ENCODE data around the gene LETMD1.
A peak's percentile ranks its signal among the peaks of the same experiment; 100 is the strongest.

LETMD1 gene, protein sequence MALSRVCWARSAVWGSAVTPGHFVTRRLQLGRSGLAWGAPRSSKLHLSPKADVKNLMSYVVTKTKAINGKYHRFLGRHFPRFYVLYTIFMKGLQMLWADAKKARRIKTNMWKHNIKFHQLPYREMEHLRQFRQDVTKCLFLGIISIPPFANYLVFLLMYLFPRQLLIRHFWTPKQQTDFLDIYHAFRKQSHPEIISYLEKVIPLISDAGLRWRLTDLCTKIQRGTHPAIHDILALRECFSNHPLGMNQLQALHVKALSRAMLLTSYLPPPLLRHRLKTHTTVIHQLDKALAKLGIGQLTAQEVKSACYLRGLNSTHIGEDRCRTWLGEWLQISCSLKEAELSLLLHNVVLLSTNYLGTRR

DNA sequence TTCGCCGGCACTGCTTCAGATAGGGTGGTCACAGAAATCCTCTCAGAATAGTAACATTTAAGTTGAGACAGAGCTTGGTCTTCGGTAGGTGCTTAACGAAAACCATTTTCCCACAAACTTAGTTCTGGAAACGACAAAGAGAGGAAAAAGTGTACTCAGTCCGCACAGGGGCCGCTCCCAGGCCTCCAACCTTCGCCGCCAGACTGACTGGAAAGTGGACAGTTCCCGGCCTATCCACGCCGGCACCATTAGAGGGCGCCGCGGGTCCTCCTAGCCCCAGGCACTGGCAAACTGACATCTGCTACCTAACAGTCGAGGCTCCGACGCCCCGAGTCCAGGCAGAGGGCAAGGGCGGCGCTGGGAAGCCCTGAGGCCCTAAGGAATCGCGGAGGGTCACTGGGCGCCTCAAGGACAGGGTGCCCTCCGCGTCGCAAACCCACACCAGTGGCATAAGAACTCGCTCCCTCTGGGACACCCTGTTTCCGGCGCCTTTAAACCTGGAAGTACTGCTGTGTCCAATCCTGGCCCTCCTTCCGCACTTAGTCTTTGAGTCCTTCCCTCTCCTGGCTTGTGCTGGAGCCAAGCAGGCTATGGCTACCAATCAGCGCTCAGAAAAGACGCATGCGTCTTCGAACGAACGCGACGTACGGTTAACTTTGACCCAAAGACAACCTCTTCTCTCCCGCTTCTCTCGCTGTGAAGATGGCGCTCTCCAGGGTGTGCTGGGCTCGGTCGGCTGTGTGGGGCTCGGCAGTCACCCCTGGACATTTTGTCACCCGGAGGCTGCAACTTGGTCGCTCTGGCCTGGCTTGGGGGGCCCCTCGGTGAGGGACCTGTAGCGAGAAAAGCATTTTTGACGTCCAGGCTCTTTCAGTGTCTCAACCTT, at the start of gene LETMD1:
LETMD1 (plus strand) TSS at position 673 of the 886 bp plus-strand sequence; CDS start at position 703, 30 bp downstream.
- ATAC-seq (ENCODE audit: insufficient read depth, low read depth): peak; percentile 97
- H4K20me1 ChIP-seq (ENCODE audit: insufficient read depth, low read length): no peaks in the 10 kb centered on the region; the same call in 1 of the 2 replicates
- peak within 1 kb of the TSS; percentile 87 for H3K4me2 ChIP-seq (ENCODE audit: insufficient read depth, low read length)
- no peaks in the 10 kb centered on the region for H3K9me3 ChIP-seq (ENCODE audit: insufficient read depth, low read length, severe bottlenecking)
- H3K27me3 ChIP-seq (ENCODE audit: insufficient read depth, low read length, poor library complexity): no peaks in the 10 kb centered on the region
- peak within 1 kb of the TSS; percentile 70 to 72 for H3K4me3 ChIP-seq (ENCODE audit: low read depth in 1 of 2, low read length in 2 of 2)
- H3K36me3 ChIP-seq (ENCODE audit: insufficient read depth, low read length): peaks cover 13% of the 10 kb centered on the region
- peak within 1 kb of the TSS; percentile 97 for H3K27ac ChIP-seq (ENCODE audit: low read length)
- peak within 1 kb of the TSS; percentile 79 for H3K9ac ChIP-seq (ENCODE audit: low read depth, low read length)
- peaks cover 33% of the 10 kb centered on the region for H3K4me1 ChIP-seq (ENCODE audit: insufficient read depth, low read length)
- peak; percentile 96 for DNase-seq
- peaks cover 27% of the 10 kb centered on the region for H3K79me2 ChIP-seq (ENCODE audit: insufficient read depth, low read length)
- peak within 1 kb of the TSS; percentile 87 for H2AFZ ChIP-seq (ENCODE audit: low read depth, low read length)
- TF ChIP-seq, protein P1, sequence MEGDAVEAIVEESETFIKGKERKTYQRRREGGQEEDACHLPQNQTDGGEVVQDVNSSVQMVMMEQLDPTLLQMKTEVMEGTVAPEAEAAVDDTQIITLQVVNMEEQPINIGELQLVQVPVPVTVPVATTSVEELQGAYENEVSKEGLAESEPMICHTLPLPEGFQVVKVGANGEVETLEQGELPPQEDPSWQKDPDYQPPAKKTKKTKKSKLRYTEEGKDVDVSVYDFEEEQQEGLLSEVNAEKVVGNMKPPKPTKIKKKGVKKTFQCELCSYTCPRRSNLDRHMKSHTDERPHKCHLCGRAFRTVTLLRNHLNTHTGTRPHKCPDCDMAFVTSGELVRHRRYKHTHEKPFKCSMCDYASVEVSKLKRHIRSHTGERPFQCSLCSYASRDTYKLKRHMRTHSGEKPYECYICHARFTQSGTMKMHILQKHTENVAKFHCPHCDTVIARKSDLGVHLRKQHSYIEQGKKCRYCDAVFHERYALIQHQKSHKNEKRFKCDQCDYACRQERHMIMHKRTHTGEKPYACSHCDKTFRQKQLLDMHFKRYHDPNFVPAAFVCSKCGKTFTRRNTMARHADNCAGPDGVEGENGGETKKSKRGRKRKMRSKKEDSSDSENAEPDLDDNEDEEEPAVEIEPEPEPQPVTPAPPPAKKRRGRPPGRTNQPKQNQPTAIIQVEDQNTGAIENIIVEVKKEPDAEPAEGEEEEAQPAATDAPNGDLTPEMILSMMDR (IDR thresholded peaks at IDR 0.05; ENCODE audit: borderline replicate concordance, extremely low read depth, low read length, poor library complexity, severe bottlenecking): peak; percentile 97
- TF ChIP-seq EZH2 (IDR thresholded peaks at IDR 0.05; ENCODE audit: borderline replicate concordance, low read depth, low read length, severe bottlenecking): no peak

GRCh38 chr12:50999093-50999492, 49.0 kb upstream of the LETMD1 start:
- H2AFZ ChIP-seq (ENCODE audit: low read depth, low read length): no peak overlapping the region
- no peaks in the 10 kb centered on the region for H3K9me3 ChIP-seq (ENCODE audit: insufficient read depth, low read length, severe bottlenecking)
- H3K4me1 ChIP-seq (ENCODE audit: insufficient read depth, low read length): no peaks in the 10 kb centered on the region

GRCh38 chr12:51000245-51000644, 47.9 kb upstream of the LETMD1 start:
- Histone ChIP-seq H3K9ac (ENCODE audit: low read depth, low read length) (no peak overlapping the region), H3K4me1 (ENCODE audit: insufficient read depth, low read length) (no peaks in the 10 kb centered on the region), H3K79me2 (ENCODE audit: insufficient read depth, low read length) (peaks cover 8% of the 10 kb centered on the region; the same call in 1 of the 2 replicates), H3K27me3 (ENCODE audit: insufficient read depth, low read length, poor library complexity) (no peaks in the 10 kb centered on the region), H3K9me3 (ENCODE audit: insufficient read depth, low read length, severe bottlenecking) (no peaks in the 10 kb centered on the region), H2AFZ (ENCODE audit: low read depth, low read length) (no peak overlapping the region), H4K20me1 (ENCODE audit: insufficient read depth, low read length) (no peaks in the 10 kb centered on the region), H3K27ac (ENCODE audit: low read length) (no peak overlapping the region), H3K4me3 (ENCODE audit: low read depth in 1 of 2, low read length in 2 of 2) (no peak overlapping the region), H3K36me3 (ENCODE audit: insufficient read depth, low read length) (peaks cover 73% of the 10 kb centered on the region), H3K4me2 (ENCODE audit: insufficient read depth, low read length) (no peak overlapping the region)
- ATAC-seq (ENCODE audit: insufficient read depth, low read depth) (no peak), DNase-seq (no peak)
- no peak for TF ChIP-seq EZH2 (IDR thresholded peaks at IDR 0.05; ENCODE audit: borderline replicate concordance, low read depth, low read length, severe bottlenecking)
- TF ChIP-seq, protein P1 (IDR thresholded peaks at IDR 0.05; ENCODE audit: borderline replicate concordance, extremely low read depth, low read length, poor library complexity, severe bottlenecking): no peak

More at GRCh38 chr12:50999093-50999492, 49.0 kb upstream of the LETMD1 start:
- Histone ChIP-seq H3K27me3 (ENCODE audit: insufficient read depth, low read length, poor library complexity) (no peaks in the 10 kb centered on the region), H3K9ac (ENCODE audit: low read depth, low read length) (no peak overlapping the region), H3K36me3 (ENCODE audit: insufficient read depth, low read length) (peaks cover 73% of the 10 kb centered on the region), H3K79me2 (ENCODE audit: insufficient read depth, low read length) (peaks cover 5% of the 10 kb centered on the region; the same call in 1 of the 2 replicates), H3K4me2 (ENCODE audit: insufficient read depth, low read length) (no peak overlapping the region), H3K4me3 (ENCODE audit: low read depth in 1 of 2, low read length in 2 of 2) (no peak overlapping the region), H4K20me1 (ENCODE audit: insufficient read depth, low read length) (no peaks in the 10 kb centered on the region), H3K27ac (ENCODE audit: low read length) (no peak overlapping the region)
- DNase-seq: no peak
- no peak for ATAC-seq (ENCODE audit: insufficient read depth, low read depth)
- TF ChIP-seq, protein P1 (IDR thresholded peaks at IDR 0.05; ENCODE audit: borderline replicate concordance, extremely low read depth, low read length, poor library complexity, severe bottlenecking): no peak
- TF ChIP-seq EZH2 (IDR thresholded peaks at IDR 0.05; ENCODE audit: borderline replicate concordance, low read depth, low read length, severe bottlenecking): no peak

Measured in DND-41 (cell line).